NCI-H774 (cell line): Measurements from ENCODE around the gene CNTD1.

ENCODE experiments used
- DNase-seq: peaks from one replicate; lab custom pipeline; 2025; lab: John Stamatoyannopoulos, UW

The CNTD1 gene

DNA sequence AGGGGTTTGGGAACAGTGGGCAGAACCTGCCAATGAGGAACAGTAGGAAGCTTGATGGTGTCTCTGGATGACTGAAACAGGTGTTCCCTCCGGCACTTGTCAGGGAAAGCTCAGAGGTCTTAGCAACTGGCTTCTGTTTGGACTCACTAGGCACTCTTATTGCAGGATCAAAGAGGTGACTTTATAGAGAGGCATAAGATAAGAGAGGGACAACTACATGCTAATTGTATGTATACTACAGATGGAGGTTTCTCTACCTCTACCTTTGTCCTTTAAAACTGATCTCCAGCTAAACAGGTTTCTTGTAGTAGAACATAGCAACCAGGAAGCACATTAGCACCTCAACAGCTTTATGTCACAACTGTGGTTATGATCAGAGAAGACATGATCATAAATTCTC is 7.6 kb downstream of the CNTD1 start:
- DNase-seq: no peak

DNA sequence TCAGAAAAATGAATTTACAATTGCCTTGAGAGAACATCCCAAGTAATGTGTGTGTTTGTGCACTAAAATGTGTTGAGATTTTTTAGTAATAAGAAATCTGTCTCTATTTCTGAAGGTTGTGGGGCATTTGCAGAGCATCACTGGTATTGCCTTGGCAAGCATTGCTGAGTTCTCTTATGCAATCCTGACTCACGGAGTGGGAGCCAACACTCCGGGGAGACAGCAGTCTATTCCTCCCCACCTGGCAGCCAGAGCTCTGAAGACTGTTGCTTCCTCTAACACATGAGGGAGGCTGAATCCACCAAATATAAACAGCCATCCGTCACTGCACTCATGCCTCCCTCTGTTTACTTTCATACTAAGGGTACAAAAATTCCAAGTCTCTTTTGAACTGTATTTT is 10.6 kb downstream of the CNTD1 start:
- no peak for DNase-seq

DNA sequence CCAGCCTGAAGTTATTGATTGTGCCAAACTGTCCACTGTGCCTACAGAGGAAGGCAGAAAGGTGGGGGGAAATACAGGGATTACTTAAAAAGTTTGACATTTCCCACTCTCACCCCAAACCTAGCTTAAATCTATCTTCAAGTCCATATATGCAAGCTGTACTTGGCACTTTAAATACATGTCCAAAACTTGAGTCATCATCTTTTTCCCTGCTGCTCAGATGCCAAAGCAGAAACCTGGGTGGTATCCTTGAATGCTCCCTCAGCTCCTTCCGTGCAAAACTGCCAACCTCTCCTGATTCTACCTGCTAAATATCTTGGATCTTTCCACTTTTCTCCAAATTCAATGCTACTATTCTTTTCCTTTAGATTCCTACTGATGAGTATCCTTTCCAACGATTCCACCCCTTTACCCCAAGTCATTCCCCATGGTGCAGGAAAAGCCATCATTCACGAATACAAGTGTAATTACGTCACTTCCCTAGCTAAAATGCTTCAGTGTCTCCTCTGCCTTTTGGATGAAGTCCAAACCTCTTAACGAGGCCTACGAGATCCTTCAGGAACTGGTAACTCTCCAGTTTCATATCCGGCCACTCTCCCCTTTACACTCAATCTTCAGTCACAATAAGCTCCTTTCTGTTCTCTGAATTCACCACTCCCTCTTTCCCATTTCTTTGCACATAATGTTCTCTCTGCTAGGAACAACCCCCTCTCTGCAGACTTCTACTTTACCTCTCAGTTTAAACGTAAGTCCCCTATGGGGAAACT is 16.2 kb downstream of the CNTD1 start:
- DNase-seq: no peak

DNA sequence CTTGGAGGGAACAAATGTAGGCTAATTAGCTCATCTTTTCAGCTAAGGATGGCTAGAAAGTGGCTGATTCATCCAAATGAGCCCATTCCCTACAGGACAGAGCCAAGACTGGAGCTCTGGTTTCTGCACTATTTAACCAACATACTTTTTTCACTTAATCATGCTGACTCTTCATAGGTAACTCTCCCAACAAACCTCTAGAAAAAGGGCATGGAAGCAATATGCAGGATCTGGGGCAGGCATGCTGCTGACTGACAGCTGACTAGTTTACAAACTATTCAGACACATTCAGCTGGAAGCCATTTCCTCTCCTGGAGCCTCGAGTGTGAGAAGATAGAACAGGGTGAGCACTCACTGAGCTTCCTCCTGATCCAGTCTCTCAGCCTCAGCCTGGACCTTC is 19.2 kb downstream of the CNTD1 start:
- DNase-seq: no peak

DNA sequence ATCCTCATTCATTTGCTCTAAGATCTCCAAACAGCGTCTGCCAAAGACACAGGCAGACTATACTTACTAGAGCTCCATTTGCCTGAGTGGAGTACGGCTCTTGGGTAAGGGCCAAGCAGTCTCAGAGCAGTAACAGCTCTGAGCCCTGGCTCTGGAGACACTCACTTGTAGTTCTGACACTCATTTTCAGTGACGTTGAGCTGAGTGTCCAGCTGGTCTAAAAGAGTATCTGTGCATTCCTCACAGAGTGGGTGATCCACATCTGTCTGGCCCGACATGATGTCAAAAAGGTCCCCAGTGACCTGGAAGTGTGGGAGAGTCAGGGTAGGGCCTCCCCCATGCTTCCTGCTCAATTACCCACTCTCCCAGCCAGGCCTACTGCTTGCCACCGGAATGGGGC is 19.7 kb downstream of the CNTD1 start:
- no peak for DNase-seq

DNA sequence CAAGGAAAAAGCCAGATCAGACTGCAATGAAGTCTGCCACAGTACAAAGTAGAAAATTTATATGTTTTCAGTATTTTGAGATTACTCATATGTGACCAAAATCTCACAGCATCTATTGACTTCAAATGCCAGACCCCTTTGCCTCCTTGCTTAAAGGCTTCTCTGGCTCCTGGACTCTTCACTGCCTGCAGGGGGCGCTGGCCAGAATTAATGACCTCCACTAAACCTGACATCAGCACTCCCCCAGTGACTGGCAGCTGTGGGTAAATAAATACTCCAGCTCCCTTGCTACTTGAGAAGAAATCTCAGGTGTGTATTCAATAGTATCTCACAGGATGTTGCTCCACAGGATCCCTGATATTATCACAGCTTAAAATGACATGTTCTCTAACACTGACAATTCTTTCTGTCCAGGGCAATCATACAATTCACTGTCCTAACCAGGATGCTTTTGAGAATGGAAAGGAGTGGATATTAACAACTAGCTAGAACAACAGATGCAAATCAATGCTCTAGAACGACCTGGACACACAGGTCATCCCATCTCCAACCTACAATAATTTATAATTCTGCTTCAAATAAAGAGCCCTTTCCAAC is 21.4 kb downstream of the CNTD1 start:
- DNase-seq: peak; percentile 74

DNA sequence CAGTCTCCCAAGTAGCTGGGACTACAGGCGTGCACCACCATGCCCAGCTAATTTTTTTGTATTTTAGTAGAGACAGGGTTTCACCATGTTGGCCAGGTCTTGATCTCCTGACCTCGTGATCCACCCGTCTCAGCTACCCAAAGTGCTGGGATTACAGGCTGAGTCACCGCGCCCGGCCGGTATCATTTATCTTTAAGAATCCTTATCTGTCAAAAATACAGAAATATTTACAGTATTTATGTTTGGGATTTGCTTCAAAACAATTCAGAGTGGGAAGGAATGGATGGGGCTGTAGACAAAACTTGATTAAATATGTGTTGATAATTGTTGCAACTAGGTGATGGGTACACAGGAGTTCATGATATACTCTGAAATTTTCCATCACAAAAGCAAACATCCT is 22.5 kb downstream of the CNTD1 start:
- DNase-seq: no peak

DNA sequence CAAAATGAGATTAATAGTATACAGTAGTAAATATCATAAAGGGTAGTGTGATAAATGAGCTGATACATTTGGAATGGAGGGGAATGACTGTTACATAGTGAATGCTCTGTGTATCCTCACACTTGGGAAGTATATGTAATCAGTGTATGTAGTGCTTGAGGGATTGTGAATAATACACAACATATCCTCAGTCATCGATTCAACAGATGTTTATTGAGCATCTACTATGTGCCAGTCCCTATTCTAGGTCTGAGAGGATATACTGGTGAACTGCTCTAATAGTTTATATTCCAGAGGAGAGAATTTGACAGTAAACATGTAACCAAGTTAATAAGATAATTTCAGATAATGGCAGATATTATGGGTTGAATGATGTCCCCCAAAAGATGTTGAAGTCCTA is 28.8 kb downstream of the CNTD1 start:
- DNase-seq: no peak

DNA sequence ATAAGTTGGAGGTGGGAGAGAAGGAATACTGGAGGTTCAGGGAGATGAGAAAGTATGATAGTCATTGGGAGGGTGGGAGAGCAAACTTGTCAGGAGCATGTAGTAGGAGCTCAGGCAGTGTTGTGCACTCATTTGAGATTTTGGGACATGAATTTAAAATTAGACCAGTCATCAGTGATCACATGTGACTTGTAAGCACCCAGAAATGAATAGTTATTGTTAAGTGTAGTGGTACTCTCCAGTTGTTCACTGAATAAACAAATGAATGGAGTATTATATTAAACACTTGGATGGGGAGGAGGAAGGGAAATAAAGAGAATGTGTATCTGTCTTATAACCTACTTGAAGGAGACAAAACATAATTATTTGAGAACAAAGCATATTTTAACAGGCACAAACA is 32.3 kb downstream of the CNTD1 start:
- no peak for DNase-seq

DNA sequence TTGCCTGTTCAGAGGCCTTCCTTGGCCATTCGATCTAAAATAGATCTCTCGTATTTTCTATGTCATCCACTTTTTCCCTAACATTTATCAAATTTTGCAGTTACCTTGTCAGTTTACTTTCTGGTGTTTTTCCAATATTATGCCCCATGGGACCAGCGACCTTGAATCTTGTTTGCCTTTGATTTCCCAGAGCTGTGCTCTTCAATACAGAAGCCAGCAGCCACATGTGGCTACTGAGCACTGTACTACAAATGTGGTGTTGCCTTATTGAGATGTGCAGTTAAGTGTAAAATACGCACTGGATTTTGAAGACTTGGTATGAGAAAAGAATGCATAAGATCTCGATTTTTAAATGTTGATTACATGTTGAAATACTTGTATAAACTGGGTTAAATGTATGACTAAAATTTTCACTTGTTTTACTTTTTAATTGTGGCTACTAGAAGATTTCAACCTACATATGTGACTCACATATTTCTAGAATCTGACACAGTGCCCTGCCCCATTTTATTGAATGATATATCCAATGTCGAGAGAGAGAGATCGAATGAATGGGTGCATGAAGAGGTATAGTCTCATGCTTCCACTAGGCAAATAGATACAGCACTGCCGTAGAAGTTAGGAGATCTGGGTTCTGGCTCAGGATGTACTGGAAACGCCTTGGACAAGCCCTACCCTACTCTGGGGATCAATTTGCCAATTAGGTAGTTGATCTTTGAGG is 33.7 kb downstream of the CNTD1 start:
- no peak for DNase-seq

DNA sequence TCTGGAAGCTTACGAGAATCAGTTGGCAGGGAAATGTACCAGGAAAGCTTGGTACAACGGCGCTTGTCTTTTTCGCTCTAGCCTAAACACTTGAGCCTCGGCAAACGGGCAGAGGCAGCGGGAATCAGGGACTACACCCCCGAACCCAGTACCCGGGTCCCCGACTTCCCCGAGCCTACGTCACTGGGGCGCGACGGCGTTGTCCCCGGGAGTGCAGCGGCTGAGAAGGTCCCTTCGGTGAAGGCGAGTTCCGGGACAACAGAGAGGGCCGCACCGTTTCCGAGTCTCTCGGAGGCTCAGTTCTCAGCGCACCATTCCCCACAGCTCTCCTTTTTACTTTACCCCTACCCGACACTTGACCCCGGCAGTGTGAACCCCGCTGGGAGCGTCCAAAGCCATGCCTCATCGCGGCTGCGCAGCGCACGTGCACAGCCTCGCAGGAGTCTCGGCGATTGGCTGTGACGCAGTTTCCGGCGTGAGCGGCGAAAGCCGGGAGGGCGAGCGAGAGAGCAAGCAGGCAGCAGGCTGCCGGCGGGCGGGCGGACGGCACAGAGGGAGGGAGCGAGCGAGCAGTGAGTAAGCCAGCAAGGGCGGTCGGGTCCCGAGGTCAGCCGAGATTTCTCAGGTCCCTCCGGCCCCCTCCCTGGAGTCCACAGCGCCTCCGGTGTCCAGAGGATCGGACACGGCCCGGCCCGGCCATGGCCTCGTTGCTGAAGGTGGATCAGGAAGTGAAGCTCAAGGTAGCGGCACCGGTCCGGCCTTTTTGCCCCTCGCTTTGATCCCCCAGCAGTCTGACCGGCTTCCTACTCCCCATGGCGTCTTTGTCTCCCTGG is 34.5 kb downstream of the CNTD1 start, which contains the start of gene PSME3:
Gene PSME3, plus strand, starts transcription at position 464 of the 833 bp plus-strand sequence. Its CDS starts 235 bp downstream, at position 699.
- peak; percentile 97 for DNase-seq

DNA sequence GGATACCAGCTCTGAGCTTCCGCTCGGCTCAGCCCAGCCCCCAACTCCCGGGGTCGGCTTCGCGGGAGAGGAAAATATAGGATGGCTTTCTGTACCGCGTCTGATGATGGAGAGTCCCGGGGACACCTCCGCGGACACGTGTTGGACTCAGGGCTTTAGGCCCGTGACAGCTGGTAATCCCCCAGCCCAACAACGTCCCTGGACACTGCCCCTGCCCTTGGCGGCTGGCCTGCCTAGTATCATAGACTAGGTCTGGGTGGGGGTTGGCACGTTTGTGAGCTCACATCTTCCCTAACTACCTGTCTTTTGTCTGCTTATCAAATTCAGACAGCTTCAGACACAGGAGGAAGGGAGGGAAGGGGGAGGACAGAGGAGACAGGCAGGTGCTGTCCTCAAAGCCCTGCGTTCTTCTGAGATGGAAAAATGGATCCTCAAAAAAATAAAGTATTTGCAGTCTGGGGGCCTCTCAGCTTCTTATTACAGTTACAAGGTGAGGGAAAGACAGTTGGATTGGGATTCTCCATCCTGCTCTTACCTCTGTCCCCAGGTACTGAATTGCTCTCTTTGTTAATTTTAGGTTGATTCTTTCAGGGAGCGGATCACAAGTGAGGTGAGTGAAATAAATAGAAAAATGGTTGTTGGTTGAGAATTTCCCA is 35.2 kb downstream of the CNTD1 start:
- DNase-seq: no peak

DNA sequence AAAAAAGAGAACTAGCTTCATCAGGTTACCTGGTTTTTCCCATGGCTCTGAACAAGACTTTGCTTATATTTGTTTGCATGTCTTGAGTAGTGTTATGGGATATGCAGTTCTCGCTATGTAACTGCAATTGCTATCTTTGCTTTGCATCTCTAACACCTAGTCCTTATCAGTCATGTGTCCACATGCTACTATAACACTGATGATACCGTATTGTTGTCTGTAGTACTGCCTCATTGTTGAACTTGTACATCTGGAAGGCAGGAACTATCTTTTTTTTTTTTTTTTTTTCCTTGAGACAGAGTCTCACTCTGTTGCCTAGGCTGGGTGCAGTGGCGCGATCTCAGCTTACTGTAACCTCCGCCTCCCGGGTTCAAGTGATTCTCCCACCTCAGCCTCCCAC is 37.1 kb downstream of the CNTD1 start:
- no peak for DNase-seq

DNA sequence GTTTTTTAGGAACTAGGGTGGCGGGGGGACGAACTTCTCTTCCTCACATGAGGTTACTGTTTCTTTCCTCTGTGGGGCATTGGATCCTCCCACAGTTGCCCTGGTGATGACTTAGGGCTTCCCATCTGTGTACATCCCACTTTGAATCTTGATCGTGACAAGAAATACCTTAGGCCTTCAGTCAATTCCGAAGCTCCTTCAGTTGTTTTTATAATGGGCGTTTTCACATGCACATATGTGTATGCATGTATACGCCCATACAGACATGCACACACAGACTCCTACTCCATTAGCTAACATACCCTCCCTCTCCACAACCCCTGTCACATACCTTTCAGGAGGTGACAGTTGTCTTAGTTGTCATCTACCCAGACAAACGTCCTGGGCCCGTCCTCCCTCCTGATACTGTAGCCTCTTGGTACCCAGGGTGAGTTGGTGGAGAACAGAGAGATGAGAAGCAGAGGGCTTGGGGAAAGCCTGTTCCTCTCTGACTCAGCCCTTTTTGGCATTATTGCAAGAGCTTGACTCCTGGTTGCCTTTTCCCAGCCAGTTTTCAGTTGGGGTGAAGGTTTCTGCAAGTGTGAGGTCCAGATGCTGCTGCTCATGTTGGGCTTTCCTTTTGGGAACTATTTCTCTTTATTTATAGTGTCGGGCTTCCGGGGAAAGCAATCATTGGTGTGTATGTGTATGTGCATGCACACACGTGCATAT is 43.5 kb downstream of the CNTD1 start:
- no peak for DNase-seq

DNA sequence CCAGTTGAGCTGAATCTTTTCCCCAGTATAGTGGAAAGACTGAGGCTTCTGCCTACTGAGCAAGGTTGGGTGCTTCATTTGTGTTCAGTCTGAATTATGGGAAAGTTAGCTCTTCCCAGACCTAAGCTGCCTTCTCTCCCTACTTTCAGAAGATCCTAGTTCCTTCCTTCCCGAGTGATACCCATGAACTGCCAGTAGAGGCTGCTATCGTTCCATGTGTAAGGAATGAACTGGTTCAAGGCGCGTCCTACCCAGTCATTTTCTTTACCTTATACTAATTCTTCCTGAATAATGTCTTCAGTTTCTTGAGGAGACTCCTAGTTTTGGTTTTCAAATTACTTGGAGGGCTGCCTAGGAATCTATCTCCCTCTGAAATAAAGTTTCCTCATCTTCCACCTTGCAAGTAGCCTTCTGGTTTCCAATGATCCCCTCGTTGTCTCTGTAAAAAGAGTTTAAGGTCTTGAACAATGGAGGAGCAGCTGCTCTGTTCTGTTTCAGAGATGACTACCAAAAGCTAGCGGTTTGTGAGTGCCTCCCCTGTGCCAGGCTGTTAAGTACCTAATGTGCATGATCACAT is 44.8 kb downstream of the CNTD1 start:
- peak; percentile 72 for DNase-seq

DNA sequence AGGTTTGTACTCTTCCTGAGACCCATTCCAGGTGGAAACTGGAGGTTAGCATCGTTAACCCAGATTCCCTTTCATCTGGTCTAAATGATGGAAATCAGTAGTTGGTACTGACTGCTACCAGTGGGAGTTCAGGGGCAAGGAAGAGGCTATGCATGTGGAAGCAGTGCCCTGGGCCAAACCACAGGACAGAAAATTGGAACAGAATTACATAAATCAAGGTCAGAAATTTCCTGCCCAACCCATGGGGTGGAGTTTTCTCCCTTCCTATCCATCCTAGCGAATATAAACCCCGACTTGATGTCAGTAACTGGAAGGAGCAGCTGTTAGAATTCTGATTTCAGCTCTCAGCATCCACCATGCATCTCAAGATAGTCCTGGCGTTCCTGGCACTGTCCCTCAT is 45.6 kb downstream of the CNTD1 start, which contains the start of gene AOC2:
Gene AOC2, plus strand, starts transcription at position 310 of the 400 bp plus-strand sequence. Its CDS starts 47 bp downstream, at position 357.
- DNase-seq: no peak

DNA sequence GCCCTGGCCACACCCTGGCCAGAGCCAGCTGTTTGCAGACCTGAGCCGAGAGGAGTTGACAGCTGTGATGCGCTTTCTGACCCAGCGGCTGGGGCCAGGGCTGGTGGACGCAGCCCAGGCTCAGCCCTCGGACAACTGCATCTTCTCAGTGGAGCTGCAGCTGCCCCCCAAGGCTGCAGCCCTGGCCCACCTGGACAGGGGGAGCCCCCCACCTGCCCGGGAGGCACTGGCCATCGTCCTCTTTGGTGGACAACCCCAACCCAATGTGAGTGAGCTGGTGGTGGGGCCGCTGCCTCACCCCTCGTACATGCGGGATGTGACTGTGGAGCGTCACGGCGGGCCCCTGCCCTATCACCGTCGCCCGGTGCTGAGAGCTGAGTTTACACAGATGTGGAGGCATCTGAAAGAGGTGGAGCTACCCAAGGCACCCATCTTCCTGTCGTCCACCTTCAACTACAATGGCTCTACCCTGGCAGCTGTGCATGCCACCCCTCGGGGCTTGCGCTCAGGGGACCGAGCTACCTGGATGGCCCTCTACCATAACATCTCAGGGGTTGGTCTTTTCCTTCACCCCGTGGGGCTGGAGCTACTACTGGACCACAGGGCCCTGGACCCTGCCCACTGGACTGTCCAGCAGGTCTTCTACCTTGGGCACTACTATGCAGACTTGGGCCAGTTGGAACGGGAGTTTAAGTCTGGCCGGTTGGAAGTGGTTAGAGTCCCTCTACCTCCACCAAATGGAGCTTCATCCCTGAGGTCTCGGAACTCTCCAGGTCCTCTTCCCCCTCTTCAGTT is 46.3 kb downstream of the CNTD1 start:
- DNase-seq: no peak

DNA sequence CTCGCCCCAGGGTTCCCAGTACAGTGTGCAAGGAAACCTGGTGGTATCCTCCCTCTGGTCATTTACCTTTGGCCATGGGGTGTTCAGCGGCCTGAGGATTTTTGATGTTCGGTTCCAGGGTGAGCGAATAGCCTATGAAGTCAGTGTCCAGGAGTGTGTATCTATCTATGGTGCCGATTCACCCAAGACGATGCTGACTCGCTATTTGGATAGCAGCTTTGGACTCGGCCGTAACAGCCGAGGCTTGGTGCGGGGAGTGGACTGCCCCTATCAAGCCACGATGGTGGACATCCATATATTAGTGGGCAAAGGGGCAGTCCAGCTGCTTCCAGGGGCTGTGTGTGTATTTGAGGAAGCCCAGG is 46.9 kb downstream of the CNTD1 start:
- no peak for DNase-seq

DNA sequence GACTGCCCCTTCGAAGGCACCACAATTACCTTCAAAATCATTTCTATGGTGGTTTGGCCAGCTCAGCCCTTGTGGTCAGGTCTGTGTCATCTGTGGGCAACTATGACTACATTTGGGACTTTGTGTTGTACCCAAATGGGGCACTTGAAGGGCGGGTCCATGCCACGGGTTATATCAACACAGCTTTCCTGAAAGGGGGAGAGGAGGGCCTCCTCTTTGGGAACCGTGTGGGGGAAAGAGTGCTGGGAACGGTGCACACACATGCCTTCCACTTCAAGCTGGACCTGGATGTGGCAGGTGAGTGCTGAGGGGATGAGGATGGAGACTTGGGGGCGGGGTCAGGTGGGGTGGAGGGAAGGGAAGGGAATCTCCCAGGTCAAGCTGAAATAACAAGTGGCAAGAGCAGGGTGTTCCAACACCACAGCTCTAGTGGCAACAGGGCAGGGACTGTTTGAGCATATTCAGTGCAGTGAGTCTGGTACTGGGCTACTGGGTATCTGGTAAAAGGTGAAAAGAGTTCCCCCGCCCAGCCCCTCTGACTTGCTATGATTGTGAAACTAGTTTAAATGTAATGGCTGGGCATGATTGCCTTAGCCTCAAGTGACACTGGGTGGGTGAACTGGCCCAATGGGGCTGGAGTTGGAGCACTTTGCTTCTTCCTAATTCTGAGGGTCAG is 47.4 kb downstream of the CNTD1 start:
- DNase-seq: no peak
